ENCODE data around the gene STRN3.

Gene STRN3

DNA sequence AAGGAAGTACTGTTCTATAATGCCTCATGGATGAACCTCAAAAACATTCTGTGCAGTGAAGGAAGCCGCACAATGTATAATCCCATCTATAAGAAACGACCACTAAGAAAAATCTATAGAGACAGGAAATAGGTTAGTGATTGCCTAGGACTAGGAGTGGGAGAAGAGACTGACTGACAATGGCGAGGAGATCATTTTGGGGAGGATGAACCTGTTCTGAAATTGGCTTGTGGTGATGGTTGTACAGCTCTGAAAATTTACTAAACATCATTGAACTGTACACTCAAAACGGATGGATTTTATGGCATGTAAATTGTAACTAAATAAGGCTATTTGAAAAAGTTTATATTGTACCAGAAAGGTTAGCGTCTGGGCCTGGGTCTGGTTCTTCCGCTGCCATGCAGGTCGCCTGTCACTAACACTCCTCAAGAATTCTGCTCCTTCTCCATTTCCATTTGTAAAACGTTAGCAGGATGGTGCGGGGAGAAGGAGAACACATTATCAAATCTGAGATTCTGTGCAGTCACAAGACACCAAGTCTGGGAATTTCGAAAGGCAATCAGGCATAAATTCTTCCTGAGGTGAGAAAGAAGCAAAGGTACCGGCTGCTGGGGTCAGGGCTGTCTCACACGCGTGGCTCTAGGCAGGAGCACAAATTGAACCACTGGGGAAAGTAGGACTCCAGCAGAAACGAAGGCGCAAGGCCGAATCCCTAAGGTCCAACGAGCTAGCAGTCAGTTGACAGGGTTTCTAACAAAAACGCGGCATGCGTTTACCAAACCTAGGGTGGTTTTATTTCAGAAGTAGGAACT, 152.7 kb downstream of the STRN3 start:
- TF ChIP-seq, protein P1, sequence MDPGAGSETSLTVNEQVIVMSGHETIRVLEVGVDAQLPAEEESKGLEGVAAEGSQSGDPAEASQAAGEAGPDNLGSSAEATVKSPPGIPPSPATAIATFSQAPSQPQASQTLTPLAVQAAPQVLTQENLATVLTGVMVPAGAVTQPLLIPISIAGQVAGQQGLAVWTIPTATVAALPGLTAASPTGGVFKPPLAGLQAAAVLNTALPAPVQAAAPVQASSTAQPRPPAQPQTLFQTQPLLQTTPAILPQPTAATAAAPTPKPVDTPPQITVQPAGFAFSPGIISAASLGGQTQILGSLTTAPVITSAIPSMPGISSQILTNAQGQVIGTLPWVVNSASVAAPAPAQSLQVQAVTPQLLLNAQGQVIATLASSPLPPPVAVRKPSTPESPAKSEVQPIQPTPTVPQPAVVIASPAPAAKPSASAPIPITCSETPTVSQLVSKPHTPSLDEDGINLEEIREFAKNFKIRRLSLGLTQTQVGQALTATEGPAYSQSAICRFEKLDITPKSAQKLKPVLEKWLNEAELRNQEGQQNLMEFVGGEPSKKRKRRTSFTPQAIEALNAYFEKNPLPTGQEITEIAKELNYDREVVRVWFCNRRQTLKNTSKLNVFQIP (CRISPR knock-in tag; IDR thresholded peaks at IDR 0.05; ENCODE audit: borderline replicate concordance, low read depth): no peak
- no peak for TF ChIP-seq ARNTL (CRISPR knock-in tag; IDR thresholded peaks at IDR 0.05; ENCODE audit: borderline replicate concordance, low read depth)
- TF ChIP-seq BACH2 (CRISPR knock-in tag; IDR thresholded peaks at IDR 0.05; ENCODE audit: borderline replicate concordance): no peak
- TF ChIP-seq, protein P2, sequence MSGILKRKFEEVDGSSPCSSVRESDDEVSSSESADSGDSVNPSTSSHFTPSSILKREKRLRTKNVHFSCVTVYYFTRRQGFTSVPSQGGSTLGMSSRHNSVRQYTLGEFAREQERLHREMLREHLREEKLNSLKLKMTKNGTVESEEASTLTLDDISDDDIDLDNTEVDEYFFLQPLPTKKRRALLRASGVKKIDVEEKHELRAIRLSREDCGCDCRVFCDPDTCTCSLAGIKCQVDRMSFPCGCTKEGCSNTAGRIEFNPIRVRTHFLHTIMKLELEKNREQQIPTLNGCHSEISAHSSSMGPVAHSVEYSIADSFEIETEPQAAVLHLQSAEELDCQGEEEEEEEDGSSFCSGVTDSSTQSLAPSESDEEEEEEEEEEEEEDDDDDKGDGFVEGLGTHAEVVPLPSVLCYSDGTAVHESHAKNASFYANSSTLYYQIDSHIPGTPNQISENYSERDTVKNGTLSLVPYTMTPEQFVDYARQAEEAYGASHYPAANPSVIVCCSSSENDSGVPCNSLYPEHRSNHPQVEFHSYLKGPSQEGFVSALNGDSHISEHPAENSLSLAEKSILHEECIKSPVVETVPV (CRISPR knock-in tag; IDR thresholded peaks at IDR 0.05): no peak
- no peak for TF ChIP-seq SNAI2 (CRISPR knock-in tag; IDR thresholded peaks at IDR 0.05)
- no peak for TF ChIP-seq PPARA (CRISPR knock-in tag; IDR thresholded peaks at IDR 0.05; ENCODE audit: borderline replicate concordance)
- no peak for TF ChIP-seq GLIS3 (CRISPR knock-in tag; IDR thresholded peaks at IDR 0.05)
- TF ChIP-seq ZNF8 (CRISPR knock-in tag; IDR thresholded peaks at IDR 0.05): no peak
- no peak for ATAC-seq

DNA sequence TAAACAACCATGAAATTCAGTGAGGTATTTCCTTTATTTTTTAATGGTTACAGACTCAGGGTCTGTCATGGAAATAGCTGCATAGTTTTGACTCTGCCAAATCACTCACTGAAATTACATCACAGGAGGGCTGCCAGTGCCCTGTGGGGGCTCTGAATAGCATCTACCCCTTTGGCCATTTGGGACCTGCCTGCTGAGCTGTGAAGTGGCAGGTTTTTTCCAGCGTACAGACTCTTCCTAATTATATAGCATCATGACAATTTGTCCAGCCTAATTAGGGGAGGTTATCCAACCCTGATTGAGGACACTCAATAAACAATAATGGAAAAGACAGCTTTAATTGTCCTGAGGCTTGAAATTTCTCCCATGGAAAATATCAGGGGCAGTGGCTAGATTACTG, 153.6 kb downstream of the STRN3 start:
- ATAC-seq: no peak
- TF ChIP-seq, protein P3, sequence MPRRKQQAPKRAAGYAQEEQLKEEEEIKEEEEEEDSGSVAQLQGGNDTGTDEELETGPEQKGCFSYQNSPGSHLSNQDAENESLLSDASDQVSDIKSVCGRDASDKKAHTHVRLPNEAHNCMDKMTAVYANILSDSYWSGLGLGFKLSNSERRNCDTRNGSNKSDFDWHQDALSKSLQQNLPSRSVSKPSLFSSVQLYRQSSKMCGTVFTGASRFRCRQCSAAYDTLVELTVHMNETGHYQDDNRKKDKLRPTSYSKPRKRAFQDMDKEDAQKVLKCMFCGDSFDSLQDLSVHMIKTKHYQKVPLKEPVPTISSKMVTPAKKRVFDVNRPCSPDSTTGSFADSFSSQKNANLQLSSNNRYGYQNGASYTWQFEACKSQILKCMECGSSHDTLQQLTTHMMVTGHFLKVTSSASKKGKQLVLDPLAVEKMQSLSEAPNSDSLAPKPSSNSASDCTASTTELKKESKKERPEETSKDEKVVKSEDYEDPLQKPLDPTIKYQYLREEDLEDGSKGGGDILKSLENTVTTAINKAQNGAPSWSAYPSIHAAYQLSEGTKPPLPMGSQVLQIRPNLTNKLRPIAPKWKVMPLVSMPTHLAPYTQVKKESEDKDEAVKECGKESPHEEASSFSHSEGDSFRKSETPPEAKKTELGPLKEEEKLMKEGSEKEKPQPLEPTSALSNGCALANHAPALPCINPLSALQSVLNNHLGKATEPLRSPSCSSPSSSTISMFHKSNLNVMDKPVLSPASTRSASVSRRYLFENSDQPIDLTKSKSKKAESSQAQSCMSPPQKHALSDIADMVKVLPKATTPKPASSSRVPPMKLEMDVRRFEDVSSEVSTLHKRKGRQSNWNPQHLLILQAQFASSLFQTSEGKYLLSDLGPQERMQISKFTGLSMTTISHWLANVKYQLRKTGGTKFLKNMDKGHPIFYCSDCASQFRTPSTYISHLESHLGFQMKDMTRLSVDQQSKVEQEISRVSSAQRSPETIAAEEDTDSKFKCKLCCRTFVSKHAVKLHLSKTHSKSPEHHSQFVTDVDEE (CRISPR knock-in tag; IDR thresholded peaks at IDR 0.05): no peak
- no peak for TF ChIP-seq ZNF565 (CRISPR knock-in tag; conservative IDR thresholded peaks at IDR 0.05; ENCODE audit: low read depth)
- TF ChIP-seq SNAI2 (CRISPR knock-in tag; IDR thresholded peaks at IDR 0.05): no peak
- no peak for TF ChIP-seq ZC3H10 (CRISPR knock-in tag; IDR thresholded peaks at IDR 0.05)
- TF ChIP-seq, protein P4, sequence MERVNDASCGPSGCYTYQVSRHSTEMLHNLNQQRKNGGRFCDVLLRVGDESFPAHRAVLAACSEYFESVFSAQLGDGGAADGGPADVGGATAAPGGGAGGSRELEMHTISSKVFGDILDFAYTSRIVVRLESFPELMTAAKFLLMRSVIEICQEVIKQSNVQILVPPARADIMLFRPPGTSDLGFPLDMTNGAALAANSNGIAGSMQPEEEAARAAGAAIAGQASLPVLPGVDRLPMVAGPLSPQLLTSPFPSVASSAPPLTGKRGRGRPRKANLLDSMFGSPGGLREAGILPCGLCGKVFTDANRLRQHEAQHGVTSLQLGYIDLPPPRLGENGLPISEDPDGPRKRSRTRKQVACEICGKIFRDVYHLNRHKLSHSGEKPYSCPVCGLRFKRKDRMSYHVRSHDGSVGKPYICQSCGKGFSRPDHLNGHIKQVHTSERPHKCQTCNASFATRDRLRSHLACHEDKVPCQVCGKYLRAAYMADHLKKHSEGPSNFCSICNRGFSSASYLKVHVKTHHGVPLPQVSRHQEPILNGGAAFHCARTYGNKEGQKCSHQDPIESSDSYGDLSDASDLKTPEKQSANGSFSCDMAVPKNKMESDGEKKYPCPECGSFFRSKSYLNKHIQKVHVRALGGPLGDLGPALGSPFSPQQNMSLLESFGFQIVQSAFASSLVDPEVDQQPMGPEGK (CRISPR knock-in tag; IDR thresholded peaks at IDR 0.05; ENCODE audit: borderline replicate concordance): no peak
- TF ChIP-seq PPARA (CRISPR knock-in tag; IDR thresholded peaks at IDR 0.05; ENCODE audit: borderline replicate concordance): no peak
- TF ChIP-seq ESRRG (CRISPR knock-in tag; IDR thresholded peaks at IDR 0.05): no peak
- TF ChIP-seq, protein P2 (CRISPR knock-in tag; IDR thresholded peaks at IDR 0.05): no peak
- TF ChIP-seq TCF4 (CRISPR knock-in tag; IDR thresholded peaks at IDR 0.05; ENCODE audit: borderline replicate concordance): no peak
- TF ChIP-seq ZFP3 (CRISPR knock-in tag; IDR thresholded peaks at IDR 0.05): no peak
- TF ChIP-seq ARNTL (CRISPR knock-in tag; IDR thresholded peaks at IDR 0.05; ENCODE audit: borderline replicate concordance, low read depth): no peak
- no peak for TF ChIP-seq GLIS3 (CRISPR knock-in tag; IDR thresholded peaks at IDR 0.05)
- TF ChIP-seq, protein P5, sequence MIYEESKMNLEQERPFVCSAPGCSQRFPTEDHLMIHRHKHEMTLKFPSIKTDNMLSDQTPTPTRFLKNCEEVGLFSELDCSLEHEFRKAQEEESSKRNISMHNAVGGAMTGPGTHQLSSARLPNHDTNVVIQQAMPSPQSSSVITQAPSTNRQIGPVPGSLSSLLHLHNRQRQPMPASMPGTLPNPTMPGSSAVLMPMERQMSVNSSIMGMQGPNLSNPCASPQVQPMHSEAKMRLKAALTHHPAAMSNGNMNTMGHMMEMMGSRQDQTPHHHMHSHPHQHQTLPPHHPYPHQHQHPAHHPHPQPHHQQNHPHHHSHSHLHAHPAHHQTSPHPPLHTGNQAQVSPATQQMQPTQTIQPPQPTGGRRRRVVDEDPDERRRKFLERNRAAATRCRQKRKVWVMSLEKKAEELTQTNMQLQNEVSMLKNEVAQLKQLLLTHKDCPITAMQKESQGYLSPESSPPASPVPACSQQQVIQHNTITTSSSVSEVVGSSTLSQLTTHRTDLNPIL (CRISPR knock-in tag; IDR thresholded peaks at IDR 0.05; ENCODE audit: low read depth): no peak
- TF ChIP-seq TOX (CRISPR knock-in tag; IDR thresholded peaks at IDR 0.05; ENCODE audit: borderline replicate concordance): no peak
- TF ChIP-seq ISL1 (CRISPR knock-in tag; IDR thresholded peaks at IDR 0.05): no peak

Data from SK-N-SH treated with all-trans-retinoic acid at 6 μM for 48 hours (cell line).